Skin epidermis (tissue), 12 donors: ENCODE data around the gene MORC2.

ENCODE experiments used
- H3K27ac ChIP-seq, 21 experiments: fragments of 200-600 bp; sonication (generic) in 11 of 21; one replicate each; pipeline ENCODE4 v1.5.0; 2020; ENCODE audit warnings: mild to moderate bottlenecking in 3 of 21, inconsistent platforms in 2 of 21, moderate library complexity in 2 of 21
- H3K4me3 ChIP-seq, 7 experiments: fragments of 200-600 bp; sonication (generic) in 2 of 7; one replicate each; pipeline ENCODE4 v1.5.0; 2020; ENCODE audit warnings: inconsistent platforms in 2 of 7, mild to moderate bottlenecking in 2 of 7, moderate library complexity in 1 of 7

Gene MORC2

DNA sequence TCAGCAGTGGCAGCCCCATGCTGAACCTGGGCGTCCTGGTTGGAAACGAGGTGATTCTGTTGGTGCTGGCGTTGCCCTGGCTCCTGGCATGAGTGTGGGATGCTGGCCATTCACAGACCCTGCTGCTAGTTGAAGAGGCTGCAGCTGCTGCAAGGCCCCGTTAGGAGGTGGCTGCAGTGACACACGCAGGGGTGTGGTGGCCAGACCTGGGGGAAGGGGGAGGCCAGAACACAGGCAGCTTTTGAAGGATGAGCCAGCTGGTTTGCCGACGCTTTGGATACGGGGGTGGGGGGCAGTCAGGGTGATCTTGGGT, 77.2 kb downstream of the MORC2 start:
- H3K27ac ChIP-seq, result no peak overlapping the region
- H3K4me3 ChIP-seq, result no peak overlapping the region

DNA sequence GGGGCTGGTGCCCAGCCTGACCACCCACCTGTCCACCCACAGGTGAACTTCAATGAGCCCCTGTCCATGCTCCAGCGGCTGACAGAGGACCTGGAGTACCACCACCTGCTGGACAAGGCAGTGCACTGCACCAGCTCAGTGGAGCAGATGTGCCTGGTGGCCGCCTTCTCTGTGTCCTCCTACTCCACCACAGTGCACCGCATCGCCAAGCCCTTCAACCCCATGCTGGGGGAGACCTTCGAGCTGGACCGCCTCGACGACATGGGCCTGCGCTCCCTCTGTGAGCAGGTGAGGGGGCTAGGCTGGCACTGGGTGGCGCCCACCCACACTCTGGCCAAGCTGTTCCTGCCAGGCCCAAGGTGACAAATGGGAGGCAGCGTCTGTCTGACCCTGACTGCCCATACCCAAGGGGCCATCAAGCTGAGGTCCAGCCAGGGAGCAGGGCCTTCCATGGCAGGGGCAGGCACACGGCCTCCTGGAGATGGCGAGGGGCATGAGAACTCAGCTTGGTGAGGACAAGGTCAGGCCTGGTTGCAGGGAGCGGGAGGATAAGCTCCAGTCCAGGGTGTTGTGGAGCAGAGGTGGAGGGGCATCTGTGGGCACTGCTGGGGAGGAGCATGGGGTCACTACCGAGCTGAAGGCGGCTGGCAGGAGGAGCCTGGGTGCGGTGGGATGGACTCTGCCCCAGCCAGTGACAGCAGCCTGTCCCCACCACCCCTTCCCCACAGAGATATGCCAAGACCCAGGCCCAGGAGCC, 77.7 kb downstream of the MORC2 start:
- no peak overlapping the region for H3K27ac ChIP-seq

DNA sequence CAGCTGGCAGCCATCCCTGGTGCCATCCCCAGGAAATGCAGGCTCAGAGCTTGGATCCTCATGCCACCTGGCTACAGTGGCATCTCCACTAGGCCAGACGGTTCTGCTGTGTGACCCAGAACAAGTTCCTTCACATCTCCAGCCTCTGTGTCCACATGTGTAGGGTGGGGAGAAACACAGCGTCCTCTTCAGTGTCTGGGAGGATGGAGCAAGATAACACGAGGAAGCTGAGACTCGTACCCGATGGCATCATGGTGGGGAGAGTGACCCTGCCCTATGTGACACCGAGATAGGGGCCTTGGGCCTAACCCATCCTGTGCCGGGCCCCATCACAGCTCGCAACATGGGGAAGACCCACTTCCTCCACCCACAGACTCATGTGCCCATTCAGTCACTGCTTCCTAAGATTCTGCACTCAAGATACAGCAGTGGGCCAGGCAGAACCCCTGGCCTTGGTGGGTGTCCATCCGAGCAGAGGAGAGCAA, 78.5 kb downstream of the MORC2 start:
- no peak overlapping the region for H3K27ac ChIP-seq
- no peak overlapping the region for H3K4me3 ChIP-seq

More for the DNA sequence above, 77.7 kb downstream of the MORC2 start:
- no peak overlapping the region for H3K4me3 ChIP-seq

DNA sequence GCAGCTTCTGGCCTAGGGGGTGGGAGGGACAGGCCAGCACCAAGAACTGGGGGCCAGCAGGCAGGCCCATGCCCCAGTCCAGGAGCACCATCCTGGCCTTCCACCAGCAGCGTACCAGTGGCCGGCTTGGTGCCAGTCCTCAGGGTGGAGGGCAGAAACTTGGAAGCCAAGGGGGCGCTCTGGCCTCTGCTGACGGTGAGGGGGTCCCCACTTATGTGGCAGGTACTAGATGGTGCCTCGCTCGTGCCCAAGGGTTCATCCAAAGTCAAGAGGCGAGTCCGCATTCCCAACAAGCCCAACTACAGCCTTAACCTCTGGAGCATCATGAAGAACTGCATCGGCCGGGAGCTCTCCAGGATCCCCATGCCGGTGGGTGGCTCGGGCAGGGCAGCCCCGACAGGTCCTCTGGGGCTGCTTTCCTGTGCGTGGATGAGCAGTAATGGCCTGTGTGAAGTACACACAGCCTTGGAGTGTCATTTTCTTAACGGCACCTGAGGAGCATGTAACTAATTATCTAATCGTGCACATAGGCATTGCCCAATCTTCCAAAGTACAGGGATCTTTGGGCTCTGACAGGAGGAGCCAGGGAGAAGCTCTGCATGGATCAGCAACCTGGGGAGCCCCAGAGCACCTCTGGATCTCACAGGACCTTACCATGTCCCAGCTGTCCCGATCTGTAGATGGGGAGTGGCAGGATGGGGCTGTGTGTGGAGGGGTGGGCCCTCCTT, 79.1 kb downstream of the MORC2 start:
- no peak overlapping the region for H3K4me3 ChIP-seq

DNA sequence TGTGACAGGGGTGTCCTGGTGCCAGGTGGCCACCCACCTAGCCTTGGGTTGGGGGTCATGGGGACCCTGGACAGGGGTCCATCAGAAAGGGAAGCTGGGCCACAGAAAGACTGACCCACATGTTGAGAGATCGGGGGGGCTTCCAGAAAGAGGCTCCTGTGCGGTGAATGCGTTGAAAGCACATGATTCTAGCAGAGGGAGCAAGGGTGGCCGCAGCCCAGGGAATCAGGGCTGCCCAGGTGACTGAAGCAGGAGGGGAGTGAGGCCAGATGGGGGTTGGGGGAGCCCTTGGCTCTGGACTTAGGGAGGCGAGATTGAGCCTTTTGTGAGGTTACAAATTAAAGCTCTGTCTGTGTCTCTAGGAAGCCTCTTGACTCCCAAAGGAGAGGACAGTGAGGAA, 80.7 kb downstream of the MORC2 start:
- no peak overlapping the region for H3K4me3 ChIP-seq
- no peak overlapping the region for H3K27ac ChIP-seq

More for the DNA sequence above, 79.1 kb downstream of the MORC2 start:
- no peak overlapping the region for H3K27ac ChIP-seq

DNA sequence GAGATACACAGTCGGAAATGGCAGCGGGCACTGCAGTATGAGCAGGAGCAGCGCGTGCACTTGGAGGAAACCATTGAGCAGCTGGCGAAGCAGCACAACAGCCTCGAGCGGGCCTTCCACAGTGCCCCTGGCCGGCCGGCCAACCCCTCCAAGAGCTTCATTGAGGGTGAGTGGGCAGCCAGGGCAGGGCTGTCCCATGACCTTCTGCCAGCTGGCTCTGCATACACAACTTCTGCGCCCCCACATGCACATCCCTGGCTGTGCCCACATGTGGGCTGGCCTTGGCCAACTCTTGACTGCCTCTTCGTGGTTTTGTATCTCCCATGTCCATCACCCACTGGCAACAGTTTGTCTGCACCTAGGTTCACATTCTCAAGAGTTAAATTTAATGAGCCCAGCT, 81.1 kb downstream of the MORC2 start:
- no peak overlapping the region for H3K4me3 ChIP-seq

DNA sequence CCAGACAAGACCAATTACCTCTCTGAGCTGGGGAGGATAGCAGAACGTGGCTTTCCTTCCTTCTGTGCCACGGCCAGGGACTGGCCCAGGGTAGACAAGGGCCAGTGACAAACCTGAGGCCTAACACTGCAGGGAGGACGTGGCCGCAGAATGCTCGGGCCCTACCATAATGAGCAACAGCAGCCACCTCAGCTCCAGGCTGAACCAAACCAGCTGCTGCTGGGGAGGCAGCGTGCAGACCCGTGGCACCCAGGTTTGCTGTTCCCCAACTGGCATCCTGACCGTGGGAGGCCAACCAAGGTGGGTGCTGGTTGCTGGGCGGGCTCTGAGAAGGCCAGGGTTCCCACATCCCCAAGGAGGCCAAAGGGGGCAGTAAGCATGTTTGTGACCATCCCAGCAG, 83.0 kb downstream of the MORC2 start:
- no peak overlapping the region for H3K4me3 ChIP-seq
- no peak overlapping the region for H3K27ac ChIP-seq

More for the DNA sequence above, 81.1 kb downstream of the MORC2 start:
- no peak overlapping the region for H3K27ac ChIP-seq

DNA sequence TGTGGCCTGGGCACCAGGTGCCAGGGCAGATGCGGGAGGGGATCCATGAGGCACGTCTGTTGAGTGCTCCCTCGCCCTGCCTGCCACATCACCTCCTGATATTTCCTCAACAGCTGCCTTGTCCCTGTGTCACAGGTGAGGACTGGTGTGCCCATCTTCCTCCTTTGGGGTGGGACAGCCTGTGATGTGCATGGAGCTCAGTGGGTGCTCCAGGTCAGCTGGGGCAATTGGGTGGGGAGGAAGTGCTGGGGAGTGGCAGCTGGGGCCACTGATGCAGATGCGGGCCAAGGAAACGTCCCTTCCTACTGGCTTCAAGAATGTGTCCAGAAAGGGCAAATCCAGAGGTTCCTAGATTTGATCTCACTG, 83.6 kb downstream of the MORC2 start:
- Histone ChIP-seq H3K4me3 (no peak overlapping the region), H3K27ac (no peak overlapping the region)

DNA sequence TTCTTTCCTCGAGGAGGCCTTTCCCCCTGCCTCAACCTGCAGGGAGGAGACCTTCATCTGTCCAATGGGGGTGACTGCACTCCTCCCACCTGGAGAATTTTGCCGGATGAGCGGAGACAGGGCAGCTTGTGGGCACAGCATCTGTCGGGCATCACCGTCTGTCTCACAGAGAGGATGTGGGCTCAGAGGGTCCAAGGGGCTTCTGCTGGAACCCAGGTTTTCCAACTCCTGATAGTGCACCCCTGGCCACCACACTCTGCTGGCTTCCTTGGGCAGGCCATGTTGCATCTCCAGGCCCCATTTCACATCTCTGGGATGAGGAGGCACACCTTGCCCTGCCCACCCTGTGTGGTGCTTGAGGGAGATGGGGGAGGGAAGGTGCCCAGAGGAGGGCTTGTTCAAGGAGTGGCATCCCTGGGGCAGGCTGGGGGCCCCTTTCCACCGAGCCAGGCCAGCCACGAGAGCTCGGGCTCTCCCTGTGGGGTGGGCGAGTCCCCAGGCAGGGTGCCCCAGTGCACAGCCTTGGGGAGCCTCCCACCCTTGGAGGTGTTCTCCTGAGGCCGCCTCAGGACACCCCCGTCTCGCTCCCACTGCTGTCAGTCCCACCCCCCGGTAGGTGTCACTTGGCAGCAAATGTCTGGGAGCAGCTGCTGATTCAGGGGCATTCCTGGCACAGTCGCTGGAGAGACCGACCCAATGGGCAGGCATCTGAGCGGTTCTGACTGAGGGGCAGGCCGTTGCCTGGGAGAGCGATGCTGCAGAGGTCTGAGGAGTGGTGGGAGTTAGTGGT, 84.2 kb downstream of the MORC2 start:
- H3K4me3 ChIP-seq, result no peak overlapping the region
- no peak overlapping the region for H3K27ac ChIP-seq

DNA sequence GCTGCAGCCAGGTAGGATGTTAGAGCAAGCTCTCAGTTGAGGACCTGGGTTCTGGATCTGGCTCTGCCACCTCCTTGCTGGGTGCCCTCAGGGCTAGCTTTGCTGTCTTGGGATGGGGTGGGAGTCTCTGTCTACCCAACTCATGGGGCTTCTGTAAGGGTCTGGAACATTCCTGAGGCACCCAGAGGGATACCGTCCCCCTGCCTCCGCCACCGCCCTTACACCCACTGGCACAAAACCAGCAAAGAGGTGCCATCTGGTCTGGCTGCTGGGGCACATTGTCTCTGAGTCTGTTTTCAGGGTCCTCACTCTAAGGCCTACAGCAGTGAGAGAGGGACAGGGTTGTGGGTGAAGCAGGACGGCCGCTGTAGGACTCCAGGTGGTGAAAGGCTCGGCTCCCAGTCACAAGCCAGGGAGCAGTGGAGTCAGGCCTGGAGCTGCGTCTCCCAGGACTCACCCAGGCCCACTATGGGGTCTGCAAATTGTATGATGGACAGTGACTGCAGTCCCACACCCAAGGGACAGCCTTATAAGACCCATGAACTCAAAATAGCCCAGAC, 84.9 kb downstream of the MORC2 start:
- Histone ChIP-seq H3K27ac (no peak overlapping the region), H3K4me3 (no peak overlapping the region)

DNA sequence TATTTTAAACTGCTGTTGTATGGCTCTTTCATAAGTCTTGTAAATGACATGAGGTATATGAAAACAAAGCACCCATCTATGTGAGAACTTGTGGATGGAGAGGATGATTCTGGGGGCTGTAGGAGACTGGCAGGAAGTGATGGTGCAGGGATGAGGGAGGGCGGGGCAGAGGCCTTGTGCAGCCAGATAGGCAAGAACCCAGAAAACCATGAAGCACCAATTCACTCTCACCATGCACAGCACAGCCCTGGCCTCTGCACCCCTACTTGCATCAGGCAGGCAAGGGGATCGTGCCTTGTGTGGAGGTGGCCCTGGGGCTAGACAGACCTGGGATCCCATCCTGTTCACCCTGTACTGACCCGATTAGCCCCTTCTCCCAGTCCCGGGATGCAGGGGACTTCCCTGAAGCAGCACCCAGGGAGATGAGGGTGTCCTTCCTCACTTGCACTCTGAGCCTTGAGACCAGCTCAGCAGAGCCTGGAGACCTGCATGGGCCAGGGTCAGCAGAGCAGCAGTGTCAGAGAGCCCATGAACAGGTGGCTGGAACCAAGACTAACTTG, 85.5 kb downstream of the MORC2 start:
- H3K27ac ChIP-seq, result no peak overlapping the region

DNA sequence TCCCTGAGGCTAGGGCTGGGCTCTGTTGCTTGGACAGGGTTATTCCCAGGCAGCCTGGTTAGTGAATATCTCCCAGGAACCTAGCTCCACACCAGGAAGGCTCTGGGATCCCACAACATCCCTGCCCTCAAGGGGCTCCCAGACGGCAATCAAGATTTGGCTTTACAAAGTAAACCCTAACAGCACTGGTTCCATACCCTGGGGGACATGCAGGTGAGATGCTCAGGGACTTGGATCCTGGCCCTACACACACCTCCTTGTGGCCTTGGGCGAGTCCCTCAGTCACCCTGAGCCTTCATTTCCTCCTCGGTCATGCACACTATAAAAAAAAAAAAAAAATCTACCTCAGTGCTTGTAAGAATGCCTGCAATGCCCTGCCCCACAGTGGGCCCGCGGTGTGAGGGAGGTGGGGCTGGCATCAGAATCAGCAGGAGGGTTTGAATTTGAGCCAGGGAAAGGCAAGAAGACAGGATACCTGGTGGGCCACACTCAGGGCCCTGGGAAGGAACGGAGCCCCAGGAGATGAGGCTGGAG, 86.3 kb downstream of the MORC2 start:
- H3K4me3 ChIP-seq, result no peak overlapping the region

More for the DNA sequence above, 85.5 kb downstream of the MORC2 start:
- no peak overlapping the region for H3K4me3 ChIP-seq

DNA sequence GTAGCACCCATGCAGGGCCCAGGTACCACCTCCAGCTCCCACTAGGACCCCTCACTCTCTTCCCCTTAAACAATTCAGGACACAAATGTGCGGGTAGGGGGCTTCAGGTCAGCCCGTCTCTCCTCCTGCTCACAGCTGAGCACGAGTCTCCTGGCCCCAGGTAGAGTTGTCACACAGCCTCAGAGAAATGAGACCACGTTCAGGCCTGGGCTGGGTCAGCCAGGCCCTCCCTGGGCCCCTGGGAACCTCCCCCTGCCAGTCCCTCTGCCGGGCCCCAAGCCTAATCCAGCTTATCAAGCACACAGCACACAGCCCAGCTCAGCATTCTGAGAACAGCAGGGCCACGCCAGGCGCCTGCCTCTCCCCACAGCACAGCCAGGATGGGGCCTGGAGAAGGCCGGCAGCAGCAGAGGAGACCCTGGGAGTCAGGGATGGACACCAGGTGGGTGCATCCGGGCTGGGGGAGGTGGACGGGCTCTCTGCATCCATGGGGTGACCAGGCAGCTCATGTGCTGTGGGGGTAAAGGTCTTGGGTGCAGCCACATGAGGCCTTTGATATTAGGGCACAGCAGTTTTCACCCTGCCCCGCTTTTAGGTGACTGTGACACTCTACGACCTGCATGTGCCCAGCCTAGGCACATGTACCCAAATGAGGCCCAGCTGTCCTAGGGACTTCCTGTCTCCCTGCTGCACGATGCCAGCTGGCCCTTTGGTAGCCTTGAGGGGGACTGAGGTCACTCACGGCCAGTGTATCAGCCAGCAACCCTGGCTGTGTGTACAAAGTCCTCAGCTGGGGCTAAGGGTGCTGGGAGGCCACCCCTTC, 87.0 kb downstream of the MORC2 start:
- H3K4me3 ChIP-seq, result no peak overlapping the region
- no peak overlapping the region for H3K27ac ChIP-seq

More for the DNA sequence above, 86.3 kb downstream of the MORC2 start:
- H3K27ac ChIP-seq, result no peak overlapping the region

DNA sequence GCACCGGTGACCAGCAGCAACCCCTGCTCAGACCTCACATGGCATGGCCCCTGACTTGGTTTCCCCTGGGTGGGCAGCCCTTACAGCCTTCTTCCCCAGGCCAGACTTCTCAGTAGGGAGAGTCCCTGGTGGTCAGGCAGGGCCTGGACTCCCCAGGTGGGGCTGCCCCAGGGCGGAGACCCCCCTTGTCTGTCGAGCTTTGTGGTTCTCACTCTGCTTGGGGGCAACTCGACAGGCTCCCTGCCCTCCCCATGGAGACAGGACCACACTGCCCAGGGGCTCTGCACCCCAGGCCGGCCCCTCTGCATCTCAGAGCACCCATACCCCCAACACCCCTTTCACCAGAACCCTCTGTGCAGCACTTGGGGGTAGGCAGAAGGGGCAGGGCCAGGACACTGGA, 87.7 kb downstream of the MORC2 start:
- no peak overlapping the region for H3K4me3 ChIP-seq
- no peak overlapping the region for H3K27ac ChIP-seq

DNA sequence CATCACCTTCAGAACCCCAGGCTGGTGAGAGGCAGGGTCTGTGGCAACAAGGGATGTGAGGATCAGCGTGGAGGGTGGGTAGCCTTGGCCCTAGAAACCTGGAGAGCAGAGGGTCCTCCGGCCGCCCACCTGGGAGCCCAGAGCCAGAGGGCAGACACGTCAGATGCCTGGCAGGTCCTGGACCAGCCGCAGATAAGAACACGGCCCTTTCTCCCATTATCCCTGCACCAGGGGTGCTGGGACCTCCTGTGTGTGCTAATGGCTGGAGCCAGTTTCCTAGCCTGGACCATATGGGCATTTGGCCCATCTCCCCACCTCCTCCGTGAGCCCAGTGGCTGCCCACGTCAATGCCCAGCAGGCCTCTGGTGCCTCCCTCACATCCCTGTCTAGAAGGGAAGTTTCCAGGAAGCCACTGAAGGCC, 88.4 kb downstream of the MORC2 start:
- Histone ChIP-seq H3K4me3 (no peak overlapping the region), H3K27ac (no peak overlapping the region)

DNA sequence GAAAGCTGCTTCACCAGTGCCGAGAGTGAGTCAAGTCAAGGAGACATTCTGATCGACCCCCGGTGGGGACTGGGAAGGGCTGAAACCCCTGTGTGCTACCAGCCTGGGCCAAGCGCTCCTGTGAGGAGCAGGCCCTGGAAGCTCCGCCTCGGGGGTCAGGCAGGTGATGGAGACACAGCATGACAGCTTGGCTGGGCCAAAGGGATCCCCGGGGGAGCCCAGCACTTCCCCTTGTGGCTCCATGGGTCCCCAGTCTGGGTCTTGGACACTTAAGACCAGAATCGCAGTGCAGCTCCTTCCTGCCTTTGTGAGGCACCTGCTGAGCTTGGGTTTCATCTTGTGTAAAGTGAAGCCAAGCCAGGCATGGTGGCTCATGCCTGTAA, 89.2 kb downstream of the MORC2 start:
- Histone ChIP-seq H3K4me3 (no peak overlapping the region), H3K27ac (no peak overlapping the region)

DNA sequence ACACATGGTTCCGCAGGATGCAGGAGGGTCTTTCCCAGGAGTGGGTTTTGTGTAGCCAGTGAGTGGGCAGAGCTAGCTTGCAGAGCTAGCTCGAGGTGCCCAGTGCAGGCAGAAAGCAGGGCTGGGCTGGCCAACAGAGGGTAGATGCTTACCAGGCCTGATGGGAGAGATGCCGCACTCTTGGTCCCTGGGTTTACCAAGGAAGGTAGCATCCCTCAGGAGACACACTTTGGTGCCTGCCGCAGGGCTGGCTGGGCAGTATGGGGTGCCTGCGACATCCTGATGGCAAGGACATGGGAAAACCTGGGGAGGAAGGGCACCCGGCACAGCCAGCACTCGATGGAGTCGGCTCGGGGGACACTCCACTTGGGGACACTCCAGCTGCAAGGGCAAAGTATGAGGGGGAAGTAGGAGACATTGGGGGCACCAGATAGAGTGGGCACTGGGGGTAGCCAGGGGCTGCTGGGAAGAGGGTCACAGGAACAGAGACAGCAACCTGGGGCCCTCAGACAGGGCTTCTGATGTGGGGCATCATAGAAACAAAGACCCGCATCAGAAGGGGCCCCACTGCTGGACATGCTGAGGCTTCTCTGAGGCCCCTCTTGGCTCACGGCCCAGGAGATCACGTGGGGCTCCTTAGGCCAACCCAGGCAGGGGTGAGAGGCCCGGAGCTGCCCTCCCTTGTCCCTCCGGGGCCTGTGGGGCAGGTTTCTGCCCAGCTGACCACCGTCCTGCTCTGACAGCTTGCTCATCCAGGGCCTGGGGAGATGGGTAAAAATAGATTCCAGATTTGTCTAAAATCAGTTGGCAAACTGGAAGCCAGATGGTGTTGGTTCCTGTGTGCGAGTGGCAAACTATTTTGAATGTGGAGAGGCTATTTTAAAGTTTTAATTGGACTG, 89.8 kb downstream of the MORC2 start:
- Histone ChIP-seq H3K4me3 (no peak overlapping the region), H3K27ac (no peak overlapping the region)
